Mucosa of stomach (tissue), 1 donor: Measurements from ENCODE around the gene LGR4.
A peak's percentile ranks its signal among the peaks of the same experiment; 100 is the strongest.

Experiments
- H3K27me3 ChIP-seq: one replicate; pipeline ENCODE4 v1.7.0; 2013; ENCODE audit warnings: mild to moderate bottlenecking, low read length; ENCODE audit not compliant: control insufficient read depth, insufficient read depth
- H3K36me3 ChIP-seq: one replicate; pipeline ENCODE4 v1.7.0; 2013; ENCODE audit warnings: low read length; ENCODE audit not compliant: control insufficient read depth, insufficient read depth
- H3K4me1 ChIP-seq: one replicate; pipeline ENCODE4 v1.7.0; 2013; ENCODE audit warnings: mild to moderate bottlenecking, low read length; ENCODE audit not compliant: control insufficient read depth, insufficient read depth
- H3K4me3 ChIP-seq: one replicate; pipeline ENCODE4 v1.7.0; 2013; ENCODE audit warnings: low read length
- H3K9ac ChIP-seq: one replicate; pipeline ENCODE4 v1.7.0; 2013; ENCODE audit warnings: mild to moderate bottlenecking, low read length, moderate library complexity
- H3K9me3 ChIP-seq: one replicate; pipeline ENCODE4 v1.7.0; 2013; ENCODE audit warnings: mild to moderate bottlenecking, low read length, moderate library complexity; ENCODE audit not compliant: control insufficient read depth
- donor health status: Pancreatic carcinoma.

Gene LGR4

GRCh38 chr11:27506200-27507182 is 33.9 kb upstream of the LGR4 start, which contains the start of gene LIN7C:
LIN7C (minus strand) TSS chr11:27506769; CDS start chr11:27506752, 17 bp downstream.
- peaks cover 16% of the 10 kb centered on the region for H3K4me1 ChIP-seq
- H3K27me3 ChIP-seq = no peaks in the 10 kb centered on the region
- H3K9me3 ChIP-seq = no peaks in the 10 kb centered on the region
- H3K9ac ChIP-seq = peak within 1 kb of the TSS; percentile 100
- peak within 1 kb of the TSS; percentile 99 for H3K4me3 ChIP-seq
- H3K36me3 ChIP-seq = no peaks in the 10 kb centered on the region

GRCh38 chr11:27505781-27506180 is 33.2 kb upstream of the LGR4 start:
- Histone ChIP-seq H3K9me3 (no peaks in the 10 kb centered on the region), H3K4me1 (peaks cover 16% of the 10 kb centered on the region), H3K9ac (peak overlapping the region; percentile 100), H3K36me3 (peaks cover under 1% of the 10 kb centered on the region), H3K27me3 (no peaks in the 10 kb centered on the region), H3K4me3 (peak overlapping the region; percentile 99)

- no peaks in the 10 kb centered on the region for H3K27me3 ChIP-seq
- H3K9ac ChIP-seq = no peak overlapping the region
- peaks cover 3% of the 10 kb centered on the region for H3K36me3 ChIP-seq
- no peak overlapping the region for H3K4me3 ChIP-seq
- no peaks in the 10 kb centered on the region for H3K9me3 ChIP-seq
- H3K4me1 ChIP-seq = peaks cover 16% of the 10 kb centered on the region
These were observed 31.6 kb upstream of the LGR4 start for GRCh38 chr11:27504205-27504604.

GRCh38 chr11:27501100-27501499 is 28.5 kb upstream of the LGR4 start:
- peaks cover 3% of the 10 kb centered on the region for H3K36me3 ChIP-seq
- peaks cover 15% of the 10 kb centered on the region for H3K4me1 ChIP-seq
- no peak overlapping the region for H3K4me3 ChIP-seq
- H3K9me3 ChIP-seq = no peaks in the 10 kb centered on the region
- no peaks in the 10 kb centered on the region for H3K27me3 ChIP-seq
- no peak overlapping the region for H3K9ac ChIP-seq

GRCh38 chr11:27497911-27498310 is 25.3 kb upstream of the LGR4 start:
- Histone ChIP-seq H3K36me3 (peaks cover 3% of the 10 kb centered on the region), H3K9me3 (no peaks in the 10 kb centered on the region), H3K4me1 (peaks cover 5% of the 10 kb centered on the region), H3K27me3 (no peaks in the 10 kb centered on the region), H3K4me3 (no peak overlapping the region), H3K9ac (peak overlapping the region; percentile 10)

GRCh38 chr11:27497284-27497866 is 24.8 kb upstream of the LGR4 start:
- Histone ChIP-seq H3K36me3 (peaks cover 3% of the 10 kb centered on the region), H3K27me3 (no peaks in the 10 kb centered on the region), H3K4me1 (peaks cover 5% of the 10 kb centered on the region), H3K9me3 (no peaks in the 10 kb centered on the region), H3K9ac (peak overlapping the region; percentile 10), H3K4me3 (no peak overlapping the region)

- Histone ChIP-seq H3K9me3 (no peaks in the 10 kb centered on the region), H3K4me1 (peaks cover 5% of the 10 kb centered on the region), H3K27me3 (no peaks in the 10 kb centered on the region), H3K4me3 (no peak overlapping the region), H3K36me3 (peaks cover 3% of the 10 kb centered on the region), H3K9ac (peak overlapping the region; percentile 17)
These were observed 23.9 kb upstream of the LGR4 start for GRCh38 chr11:27496461-27496860.

- Histone ChIP-seq H3K4me3 (no peak overlapping the region), H3K27me3 (no peaks in the 10 kb centered on the region), H3K9me3 (no peaks in the 10 kb centered on the region), H3K4me1 (peaks cover 5% of the 10 kb centered on the region), H3K36me3 (peaks cover 2% of the 10 kb centered on the region), H3K9ac (no peak overlapping the region)
These were observed 23.2 kb upstream of the LGR4 start for GRCh38 chr11:27495710-27496300.

GRCh38 chr11:27489092-27489491 is 16.5 kb upstream of the LGR4 start:
- Histone ChIP-seq H3K9me3 (no peaks in the 10 kb centered on the region), H3K4me1 (no peaks in the 10 kb centered on the region), H3K9ac (no peak overlapping the region), H3K36me3 (no peaks in the 10 kb centered on the region), H3K27me3 (no peaks in the 10 kb centered on the region), H3K4me3 (no peak overlapping the region)

- H3K4me1 ChIP-seq = no peaks in the 10 kb centered on the region
- no peaks in the 10 kb centered on the region for H3K36me3 ChIP-seq
- H3K9ac ChIP-seq = no peak overlapping the region
- H3K4me3 ChIP-seq = no peak overlapping the region
- no peaks in the 10 kb centered on the region for H3K27me3 ChIP-seq
- no peaks in the 10 kb centered on the region for H3K9me3 ChIP-seq
These were observed 15.1 kb upstream of the LGR4 start for GRCh38 chr11:27487706-27488105.

- H3K9me3 ChIP-seq = no peaks in the 10 kb centered on the region
- no peaks in the 10 kb centered on the region for H3K4me1 ChIP-seq
- no peak overlapping the region for H3K9ac ChIP-seq
- H3K36me3 ChIP-seq = no peaks in the 10 kb centered on the region
- H3K4me3 ChIP-seq = no peak overlapping the region
- H3K27me3 ChIP-seq = no peaks in the 10 kb centered on the region
These were observed 13.6 kb upstream of the LGR4 start for GRCh38 chr11:27485930-27486773.
